GM18498 (cell line): ENCODE results near the gene CTNNBIP1.

Source experiments
- ATAC-seq: cut with Tn5 transposase; IDR thresholded peaks from one replicate; pipeline ENCODE4 v1.9.1; 2021; ENCODE audit warnings: mild to moderate bottlenecking, moderate library complexity; ENCODE audit not compliant: unreplicated experiment

CTNNBIP1 gene

GRCh38 chr1:9838946-9839345 is 71.1 kb downstream of the CTNNBIP1 start:
- ATAC-seq, result no peak

GRCh38 chr1:9836632-9836960 is 73.5 kb downstream of the CTNNBIP1 start:
- ATAC-seq, result no peak

GRCh38 chr1:9835758-9836631 is 74.1 kb downstream of the CTNNBIP1 start:
- no peak for ATAC-seq

GRCh38 chr1:9835404-9835757 is 74.7 kb downstream of the CTNNBIP1 start:
- ATAC-seq, result no peak

GRCh38 chr1:9833632-9834031 is 76.4 kb downstream of the CTNNBIP1 start:
- no peak for ATAC-seq

GRCh38 chr1:9827558-9828185 is 82.4 kb downstream of the CTNNBIP1 start:
- no peak for ATAC-seq

- ATAC-seq, result no peak
These were observed 83.5 kb downstream of the CTNNBIP1 start for GRCh38 chr1:9826616-9827015.

- no peak for ATAC-seq
These were observed 84.0 kb downstream of the CTNNBIP1 start for GRCh38 chr1:9826087-9826486.

- no peak for ATAC-seq
These were observed 84.7 kb downstream of the CTNNBIP1 start for GRCh38 chr1:9825093-9826074.

GRCh38 chr1:9824702-9825089 is 85.4 kb downstream of the CTNNBIP1 start:
- ATAC-seq, result no peak

GRCh38 chr1:9823943-9824701 is 85.9 kb downstream of the CTNNBIP1 start, which contains the start of gene CLSTN1:
CLSTN1 (minus strand) TSS chr1:9823965; CDS start chr1:9823733, 232 bp downstream.
- peak; percentile 67 for ATAC-seq

- no peak for ATAC-seq
These were observed 86.5 kb downstream of the CTNNBIP1 start for GRCh38 chr1:9823693-9823942.

- peak; percentile 36 for ATAC-seq
These were observed 87.0 kb downstream of the CTNNBIP1 start for GRCh38 chr1:9822897-9823692.

- no peak for ATAC-seq
These were observed 87.6 kb downstream of the CTNNBIP1 start for GRCh38 chr1:9822490-9822889.

GRCh38 chr1:9821710-9822109 is 88.4 kb downstream of the CTNNBIP1 start:
- no peak for ATAC-seq

GRCh38 chr1:9820521-9820920 is 89.5 kb downstream of the CTNNBIP1 start:
- no peak for ATAC-seq

- ATAC-seq, result no peak
These were observed 92.3 kb downstream of the CTNNBIP1 start for GRCh38 chr1:9817734-9818133.

GRCh38 chr1:9816199-9816598 is 93.9 kb downstream of the CTNNBIP1 start:
- ATAC-seq, result no peak

GRCh38 chr1:9815150-9815549 is 94.9 kb downstream of the CTNNBIP1 start:
- ATAC-seq, result no peak

GRCh38 chr1:9814619-9815018 is 95.5 kb downstream of the CTNNBIP1 start:
- no peak for ATAC-seq
